ENCODE measurements around the gene MYO5C.

GRCh38 chr15:52181938-52182780, 113.4 kb downstream of the MYO5C start:
- TF ChIP-seq POLR2A (IDR thresholded peaks at IDR 0.05) = no peak
- TF ChIP-seq, protein P1, sequence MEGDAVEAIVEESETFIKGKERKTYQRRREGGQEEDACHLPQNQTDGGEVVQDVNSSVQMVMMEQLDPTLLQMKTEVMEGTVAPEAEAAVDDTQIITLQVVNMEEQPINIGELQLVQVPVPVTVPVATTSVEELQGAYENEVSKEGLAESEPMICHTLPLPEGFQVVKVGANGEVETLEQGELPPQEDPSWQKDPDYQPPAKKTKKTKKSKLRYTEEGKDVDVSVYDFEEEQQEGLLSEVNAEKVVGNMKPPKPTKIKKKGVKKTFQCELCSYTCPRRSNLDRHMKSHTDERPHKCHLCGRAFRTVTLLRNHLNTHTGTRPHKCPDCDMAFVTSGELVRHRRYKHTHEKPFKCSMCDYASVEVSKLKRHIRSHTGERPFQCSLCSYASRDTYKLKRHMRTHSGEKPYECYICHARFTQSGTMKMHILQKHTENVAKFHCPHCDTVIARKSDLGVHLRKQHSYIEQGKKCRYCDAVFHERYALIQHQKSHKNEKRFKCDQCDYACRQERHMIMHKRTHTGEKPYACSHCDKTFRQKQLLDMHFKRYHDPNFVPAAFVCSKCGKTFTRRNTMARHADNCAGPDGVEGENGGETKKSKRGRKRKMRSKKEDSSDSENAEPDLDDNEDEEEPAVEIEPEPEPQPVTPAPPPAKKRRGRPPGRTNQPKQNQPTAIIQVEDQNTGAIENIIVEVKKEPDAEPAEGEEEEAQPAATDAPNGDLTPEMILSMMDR (IDR thresholded peaks at IDR 0.05) = no peak
